ENCODE results near the gene SPAG16. TPM values are rescaled to one million over a fixed set of nuclear protein-coding genes. Genes with fewer than 3 reads are reported as not detected.
A peak's percentile ranks its signal among the peaks of the same experiment; 100 is the strongest.
"Not testable (repeated sequence)": the region's sequence is repeated elsewhere in the genome, so short reads cannot be mapped to it uniquely, and the experiment has no call there.

SPAG16 gene
- total RNA-seq, 1 experiment from 2014 or later, result 16.0 TPM

GRCh38 chr2:213688133-213688532, 403.9 kb downstream of the SPAG16 start:
- Mint-ChIP-seq H3K27me3 (ENCODE audit: low read depth) (peaks cover 3% of the 10 kb centered on the region; the same call in 1 of the 2 replicates), H3K4me3 (no peak overlapping the region), H3K27ac (peak overlapping the region; percentile 95), H3K36me3 (peaks cover 40% of the 10 kb centered on the region), H3K9me3 (peaks cover 34% of the 10 kb centered on the region), H3K4me1 (peaks cover 41% of the 10 kb centered on the region)
- ChIA-PET CTCF (interaction anchor here (0.8 kb wide), 1 partner anchor 35 kb away, joined by 3 read pairs; no protein-coding TSS in a partner anchor), POLR2A (no interaction called here)
- no peak for TF ChIP-seq ZNF232 (CRISPR knock-in tag; IDR thresholded peaks at IDR 0.05)
- TF ChIP-seq ZMAT4 (CRISPR knock-in tag; IDR thresholded peaks at IDR 0.05), result peak; percentile 94
- ATAC-seq (peak; percentile 61), DNase-seq (ENCODE audit: low spot score) (no peak)

- POLR2A ChIA-PET; CTCF ChIA-PET; H3K27me3 Mint-ChIP-seq (ENCODE audit: low read depth); ATAC-seq; DNase-seq (ENCODE audit: low spot score): not testable (repeated sequence)
- Mint-ChIP-seq H3K4me3 (0 out of 2 replicates have a peak overlapping the region, but pooled peaks have one; percentile 11), H3K36me3 (peaks cover 35% of the 10 kb centered on the region), H3K4me1 (peaks cover 41% of the 10 kb centered on the region), H3K27ac (peak overlapping the region; percentile 95), H3K9me3 (peaks cover 33% of the 10 kb centered on the region)
- TF ChIP-seq ZNF121 (CRISPR knock-in tag; IDR thresholded peaks at IDR 0.05) (peak; percentile 99), ZNF396 (CRISPR knock-in tag; IDR thresholded peaks at IDR 0.05; ENCODE audit: borderline replicate concordance) (peak; percentile 49; the same call in 1 of the 2 replicates)
Observed at GRCh38 chr2:213688825-213689224, 404.6 kb downstream of the SPAG16 start.

- POLR2A ChIA-PET, result no interaction called here
- Mint-ChIP-seq H3K9me3 (peaks cover 32% of the 10 kb centered on the region), H3K27me3 (ENCODE audit: low read depth) (peaks cover 3% of the 10 kb centered on the region; the same call in 1 of the 2 replicates), H3K27ac (peak overlapping the region; percentile 11; the same call in 1 of the 2 replicates), H3K4me3 (no peak overlapping the region), H3K4me1 (peaks cover 41% of the 10 kb centered on the region), H3K36me3 (peaks cover 31% of the 10 kb centered on the region)
- TF ChIP-seq AFF4 (CRISPR knock-in tag; IDR thresholded peaks at IDR 0.05; ENCODE audit: borderline replicate concordance), result no peak
- TF ChIP-seq ETV6 (CRISPR knock-in tag; IDR thresholded peaks at IDR 0.05), result no peak
- TF ChIP-seq STAT6 (CRISPR knock-in tag; conservative IDR thresholded peaks at IDR 0.05; ENCODE audit: low read depth), result no peak
- no peak for TF ChIP-seq PREB (CRISPR knock-in tag; IDR thresholded peaks at IDR 0.05; ENCODE audit: borderline replicate concordance)
- no peak for TF ChIP-seq USF1 (CRISPR knock-in tag; IDR thresholded peaks at IDR 0.05)
- TF ChIP-seq ZNF121 (CRISPR knock-in tag; IDR thresholded peaks at IDR 0.05), result no peak
- no peak for TF ChIP-seq NR1H2 (CRISPR knock-in tag; IDR thresholded peaks at IDR 0.05)
- TF ChIP-seq RELA (CRISPR knock-in tag; IDR thresholded peaks at IDR 0.05; ENCODE audit: borderline replicate concordance), result no peak
- TF ChIP-seq NFE2L1 (CRISPR knock-in tag; IDR thresholded peaks at IDR 0.05), result no peak
- TF ChIP-seq ZSCAN18 (CRISPR knock-in tag; IDR thresholded peaks at IDR 0.05), result no peak
- TF ChIP-seq MAX (CRISPR knock-in tag; IDR thresholded peaks at IDR 0.05), result no peak
- no peak for TF ChIP-seq CBFB (CRISPR knock-in tag; IDR thresholded peaks at IDR 0.05; ENCODE audit: low read depth)
- TF ChIP-seq USF2 (CRISPR knock-in tag; IDR thresholded peaks at IDR 0.05), result no peak
- TF ChIP-seq GRHL2 (CRISPR knock-in tag; IDR thresholded peaks at IDR 0.05; ENCODE audit: insufficient replicate concordance, severe bottlenecking), result no peak
- TF ChIP-seq NFATC4 (CRISPR knock-in tag; IDR thresholded peaks at IDR 0.05), result no peak
- CTCF ChIA-PET, result no interaction called here
- ATAC-seq, result no peak
- DNase-seq (ENCODE audit: low spot score), result no peak
Observed at GRCh38 chr2:213689585-213689984, 405.3 kb downstream of the SPAG16 start.
